ENCODE data around the gene TCF12. TPM values are rescaled to one million over a fixed set of nuclear protein-coding genes. Genes with fewer than 3 reads are reported as not detected.

The TCF12 gene
- total and polyA plus RNA-seq, 7 experiments from 2014 or later = 51.3 to 99.4 (median 79.9) TPM

DNA sequence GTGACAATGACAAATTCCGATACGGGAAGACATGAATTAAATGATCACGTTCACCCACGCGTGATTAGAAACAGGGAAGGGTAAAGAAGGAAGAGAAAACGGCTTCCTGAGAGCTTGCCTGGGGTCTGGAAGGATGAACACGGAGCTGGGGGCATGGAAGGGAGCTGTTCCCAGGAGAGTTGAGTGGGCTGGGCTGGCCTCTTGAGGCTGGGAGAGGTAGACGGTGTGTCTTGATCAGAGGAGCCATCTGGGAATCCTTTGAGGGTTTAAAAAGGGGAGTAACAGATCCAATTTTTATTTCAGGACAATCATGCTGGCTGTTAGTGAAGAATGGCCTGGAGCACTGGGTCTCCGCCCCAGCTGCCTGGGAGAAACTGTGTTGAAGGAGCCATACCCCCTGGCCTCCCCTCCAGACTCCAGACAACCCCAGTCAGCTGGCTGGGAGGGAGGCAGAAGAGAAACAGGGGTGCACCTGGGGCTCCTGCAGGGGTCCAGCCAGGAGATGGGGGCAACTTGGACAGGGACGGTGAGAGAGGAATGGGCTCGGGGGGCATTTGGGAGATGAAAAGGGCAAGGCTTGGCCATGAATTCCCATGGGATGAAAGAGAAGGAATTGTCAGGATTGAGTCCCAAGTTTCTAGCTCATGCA, 404.3 kb downstream of the TCF12 start:
- no peaks in the 10 kb centered on the region for H3K4me1 ChIP-seq (ENCODE audit: control insufficient read depth in 2 of 2, insufficient read depth in 2 of 2, low read length in 2 of 2)
- no peak overlapping the region for H3K4me3 ChIP-seq (ENCODE audit: low read length)
- H3K27me3 ChIP-seq (ENCODE audit: control insufficient read depth in 2 of 2, insufficient read depth in 2 of 2, low read length in 2 of 2) = no peaks in the 10 kb centered on the region
- no peak for DNase-seq
- H3K27ac Mint-ChIP-seq = no peak overlapping the region
- no peak overlapping the region for H3K4me3 Mint-ChIP-seq
- peaks cover 0 to 12% (median 5%) of the 10 kb centered on the region in 7 donors for H3K4me1 Mint-ChIP-seq
- POLR2A ChIA-PET = no interaction called here
- peaks cover 0 to 3% (median 0%) of the 10 kb centered on the region in 5 donors for H3K27me3 Mint-ChIP-seq
- no peak overlapping the region for H3K27ac ChIP-seq (ENCODE audit: low read depth, low read length)
- no peaks in the 10 kb centered on the region for H3K9me3 Mint-ChIP-seq
- intact Hi-C loops (cut with micrococcal nuclease) = no loop called here
- ATAC-seq = no peak
- H3K36me3 ChIP-seq (ENCODE audit: control insufficient read depth in 2 of 3, insufficient read depth in 3 of 3, low read length in 3 of 3) = no peaks in the 10 kb centered on the region
- H3K9me3 ChIP-seq (ENCODE audit: control insufficient read depth in 2 of 3, low read length in 3 of 3) = no peaks in the 10 kb centered on the region
- H3K36me3 Mint-ChIP-seq = no peaks in the 10 kb centered on the region
- CTCF ChIA-PET = interaction anchor here (0.6 kb wide), 1 partner anchor 109 kb away, joined by 3 read pairs; no protein-coding TSS in a partner anchor

DNA sequence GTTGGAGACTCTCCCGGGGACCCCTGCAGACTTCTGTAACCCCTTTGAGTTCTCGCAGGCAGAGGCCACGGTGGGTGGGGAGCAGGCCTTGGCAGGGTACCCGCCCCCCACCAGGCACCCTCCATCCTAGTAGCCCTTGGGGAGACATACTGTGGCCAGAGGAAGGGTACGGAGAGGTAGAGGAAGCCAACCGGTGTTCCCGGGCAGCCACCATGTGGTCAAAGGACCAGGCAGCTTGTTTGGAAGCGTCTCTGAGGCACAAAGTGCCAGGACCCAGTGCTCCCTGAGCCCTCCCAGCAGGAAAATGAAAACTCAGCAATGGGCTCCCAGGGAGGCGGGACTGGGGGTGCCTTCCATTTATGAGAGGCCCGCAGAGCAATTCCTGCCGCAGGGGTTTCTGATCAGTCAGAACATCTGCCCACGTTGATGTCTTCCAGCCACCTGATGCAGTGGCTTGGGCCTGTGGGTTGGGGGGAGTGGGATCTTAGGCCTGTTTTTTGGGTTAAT, 404.9 kb downstream of the TCF12 start:
- Histone ChIP-seq H3K27ac (ENCODE audit: low read depth, low read length) (no peak overlapping the region), H3K9me3 (ENCODE audit: control insufficient read depth in 2 of 3, low read length in 3 of 3) (no peaks in the 10 kb centered on the region), H3K4me1 (ENCODE audit: control insufficient read depth in 2 of 2, insufficient read depth in 2 of 2, low read length in 2 of 2) (no peaks in the 10 kb centered on the region), H3K27me3 (ENCODE audit: control insufficient read depth in 2 of 2, insufficient read depth in 2 of 2, low read length in 2 of 2) (no peaks in the 10 kb centered on the region), H3K4me3 (ENCODE audit: low read length) (no peak overlapping the region), H3K36me3 (ENCODE audit: control insufficient read depth in 2 of 3, insufficient read depth in 3 of 3, low read length in 3 of 3) (no peaks in the 10 kb centered on the region)
- CTCF ChIA-PET = no interaction called here
- Mint-ChIP-seq H3K27ac (peak overlapping the region in 1 of 9 donors; percentile 59), H3K27me3 (peaks cover 0 to 3% (median 0%) of the 10 kb centered on the region in 5 donors), H3K9me3 (no peaks in the 10 kb centered on the region), H3K4me3 (peak overlapping the region in 1 of 10 donors; percentile 25), H3K4me1 (peaks cover 0 to 12% (median 5%) of the 10 kb centered on the region in 7 donors), H3K36me3 (no peaks in the 10 kb centered on the region)
- POLR2A ChIA-PET = no interaction called here
- ATAC-seq = no peak
- DNase-seq = no peak
- intact Hi-C loops (cut with micrococcal nuclease) = no loop called here

DNA sequence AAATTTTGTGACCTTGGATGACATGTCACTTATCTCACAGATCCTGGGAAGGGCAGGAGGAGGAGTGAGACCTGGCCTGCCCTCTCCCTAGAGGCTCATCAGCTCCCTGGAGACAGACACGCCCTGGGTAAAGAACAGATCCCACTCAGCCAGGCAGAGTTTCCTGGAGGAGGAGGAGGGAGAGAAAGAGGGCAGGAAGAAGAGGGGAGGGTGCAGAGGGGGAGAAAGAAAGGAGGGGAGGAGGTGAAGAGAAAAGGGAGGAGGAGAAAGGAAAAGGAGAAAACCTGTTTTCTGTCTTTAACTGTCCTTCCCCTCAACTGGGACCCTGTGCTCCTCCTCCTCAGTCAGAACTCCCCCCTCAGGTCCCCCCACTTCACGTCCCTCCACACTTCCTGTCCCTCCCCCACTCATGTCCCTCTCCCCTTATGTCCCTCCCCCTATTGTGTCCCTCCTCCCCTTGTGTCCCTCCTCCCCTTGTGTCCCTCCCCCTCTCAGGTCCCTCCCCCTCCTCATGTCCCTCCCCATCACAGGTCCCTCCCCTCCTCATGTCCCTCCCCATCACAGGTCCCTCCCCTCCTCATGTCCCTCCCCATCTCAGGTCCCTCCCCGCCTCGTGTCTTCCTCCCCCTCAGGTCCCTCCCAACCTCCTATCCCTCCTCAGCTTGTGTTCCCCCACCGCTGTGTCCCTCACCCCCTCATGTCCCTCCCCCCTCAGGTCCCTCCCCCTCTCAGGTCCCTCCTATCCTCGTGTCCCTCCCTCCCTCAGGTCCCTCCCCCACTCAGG, 405.6 kb downstream of the TCF12 start:
- peak; percentile 40 for ATAC-seq
- ChIA-PET POLR2A (no interaction called here), CTCF (no interaction called here)
- Mint-ChIP-seq H3K27me3 (peaks cover 0 to 3% (median 0%) of the 10 kb centered on the region in 5 donors), H3K9me3 (no peaks in the 10 kb centered on the region), H3K27ac (peak overlapping the region in 1 of 9 donors; percentile 59), H3K36me3 (no peaks in the 10 kb centered on the region), H3K4me3 (peak overlapping the region in 1 of 10 donors; percentile 25), H3K4me1 (peaks cover 0 to 12% (median 5%) of the 10 kb centered on the region in 7 donors)
- Histone ChIP-seq H3K4me3 (ENCODE audit: low read length) (no peak overlapping the region), H3K9me3 (ENCODE audit: control insufficient read depth in 2 of 3, low read length in 3 of 3) (no peaks in the 10 kb centered on the region), H3K27ac (ENCODE audit: low read depth, low read length) (no peak overlapping the region), H3K4me1 (ENCODE audit: control insufficient read depth in 2 of 2, insufficient read depth in 2 of 2, low read length in 2 of 2) (no peaks in the 10 kb centered on the region), H3K27me3 (ENCODE audit: control insufficient read depth in 2 of 2, insufficient read depth in 2 of 2, low read length in 2 of 2) (no peaks in the 10 kb centered on the region), H3K36me3 (ENCODE audit: control insufficient read depth in 2 of 3, insufficient read depth in 3 of 3, low read length in 3 of 3) (no peaks in the 10 kb centered on the region)
- peak in 1 of 9 donors; percentile 2 for DNase-seq
- intact Hi-C loops (cut with micrococcal nuclease) = no loop called here

DNA sequence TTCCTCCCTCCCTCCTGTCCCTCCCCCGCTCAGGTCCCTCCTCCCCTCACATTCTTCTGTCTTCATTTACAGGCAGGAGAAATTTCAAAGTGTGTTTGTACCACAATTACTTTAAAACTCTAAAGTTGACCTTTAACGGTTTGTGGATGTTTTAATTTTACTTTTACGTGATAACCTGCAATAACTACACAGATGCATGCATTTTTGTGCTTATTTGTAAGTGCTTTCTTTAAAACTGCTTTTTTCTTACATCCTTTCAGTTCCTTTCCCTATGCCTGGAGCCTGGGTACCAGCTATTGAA, 406.1 kb downstream of the TCF12 start:
- Mint-ChIP-seq H3K4me3 (peak overlapping the region in 1 of 10 donors; percentile 36), H3K27ac (no peak overlapping the region), H3K36me3 (no peaks in the 10 kb centered on the region), H3K9me3 (no peaks in the 10 kb centered on the region), H3K27me3 (peaks cover 0 to 7% (median 4%) of the 10 kb centered on the region in 5 donors), H3K4me1 (peaks cover 0 to 12% (median 5%) of the 10 kb centered on the region in 7 donors)
- H3K27ac ChIP-seq (ENCODE audit: low read depth, low read length) = no peak overlapping the region
- H3K36me3 ChIP-seq (ENCODE audit: control insufficient read depth in 2 of 3, insufficient read depth in 3 of 3, low read length in 3 of 3) = no peaks in the 10 kb centered on the region
- no peaks in the 10 kb centered on the region for H3K9me3 ChIP-seq (ENCODE audit: control insufficient read depth in 2 of 3, low read length in 3 of 3)
- H3K4me1 ChIP-seq (ENCODE audit: control insufficient read depth in 2 of 2, insufficient read depth in 2 of 2, low read length in 2 of 2) = no peaks in the 10 kb centered on the region
- DNase-seq (peak in 1 of 9 donors; percentile 2), ATAC-seq (no peak)
- ChIA-PET CTCF (no interaction called here), POLR2A (no interaction called here)
- H3K27me3 ChIP-seq (ENCODE audit: control insufficient read depth in 2 of 2, insufficient read depth in 2 of 2, low read length in 2 of 2) = no peaks in the 10 kb centered on the region
- intact Hi-C loops (cut with micrococcal nuclease) = no loop called here
- no peak overlapping the region for H3K4me3 ChIP-seq (ENCODE audit: low read length)

- H3K9me3 Mint-ChIP-seq = no peaks in the 10 kb centered on the region
- no peaks in the 10 kb centered on the region for H3K4me1 ChIP-seq (ENCODE audit: control insufficient read depth in 2 of 2, insufficient read depth in 2 of 2, low read length in 2 of 2)
- ChIA-PET POLR2A (no interaction called here), CTCF (no interaction called here)
- peaks cover 0 to 11% (median 6%) of the 10 kb centered on the region in 5 donors for H3K27me3 Mint-ChIP-seq
- peak overlapping the region in 1 of 9 donors; percentile 41 for H3K27ac Mint-ChIP-seq
- no peaks in the 10 kb centered on the region for H3K9me3 ChIP-seq (ENCODE audit: control insufficient read depth in 2 of 3, low read length in 3 of 3)
- no peaks in the 10 kb centered on the region for H3K27me3 ChIP-seq (ENCODE audit: control insufficient read depth in 2 of 2, insufficient read depth in 2 of 2, low read length in 2 of 2)
- ATAC-seq (no peak), DNase-seq (no peak)
- peak overlapping the region in 1 of 10 donors; percentile 36 for H3K4me3 Mint-ChIP-seq
- H3K4me3 ChIP-seq (ENCODE audit: low read length) = no peak overlapping the region
- H3K36me3 ChIP-seq (ENCODE audit: control insufficient read depth in 2 of 3, insufficient read depth in 3 of 3, low read length in 3 of 3) = no peaks in the 10 kb centered on the region
- no peak overlapping the region for H3K27ac ChIP-seq (ENCODE audit: low read depth, low read length)
- no peaks in the 10 kb centered on the region for H3K36me3 Mint-ChIP-seq
- H3K4me1 Mint-ChIP-seq = peaks cover 0 to 12% (median 5%) of the 10 kb centered on the region in 7 donors
- intact Hi-C loops (cut with micrococcal nuclease) = no loop called here
Measured at GRCh38 chr15:57324944-57325679, 406.7 kb downstream of the TCF12 start.

- no peak overlapping the region for H3K4me3 Mint-ChIP-seq
- H3K9me3 Mint-ChIP-seq = no peaks in the 10 kb centered on the region
Measured at GRCh38 chr15:57326196-57326595, 407.8 kb downstream of the TCF12 start.

More at GRCh38 chr15:57326196-57326595, 407.8 kb downstream of the TCF12 start:
- no peaks in the 10 kb centered on the region for H3K36me3 Mint-ChIP-seq
- no peak for DNase-seq
- H3K4me3 ChIP-seq (ENCODE audit: low read length) = no peak overlapping the region
- no peaks in the 10 kb centered on the region for H3K4me1 ChIP-seq (ENCODE audit: control insufficient read depth in 2 of 2, insufficient read depth in 2 of 2, low read length in 2 of 2)
- H3K27ac Mint-ChIP-seq = no peak overlapping the region
- no peaks in the 10 kb centered on the region for H3K27me3 ChIP-seq (ENCODE audit: control insufficient read depth in 2 of 2, insufficient read depth in 2 of 2, low read length in 2 of 2)
- ATAC-seq = no peak
- no peaks in the 10 kb centered on the region for H3K9me3 ChIP-seq (ENCODE audit: control insufficient read depth in 2 of 3, low read length in 3 of 3)
- ChIA-PET CTCF (no interaction called here), POLR2A (no interaction called here)
- H3K27me3 Mint-ChIP-seq = peaks cover 4 to 14% (median 10%) of the 10 kb centered on the region in 5 donors
- H3K36me3 ChIP-seq (ENCODE audit: control insufficient read depth in 2 of 3, insufficient read depth in 3 of 3, low read length in 3 of 3) = no peaks in the 10 kb centered on the region
- peaks cover 0 to 12% (median 6%) of the 10 kb centered on the region in 7 donors for H3K4me1 Mint-ChIP-seq
- intact Hi-C loops (cut with micrococcal nuclease) = no loop called here
- H3K27ac ChIP-seq (ENCODE audit: low read depth, low read length) = no peak overlapping the region
